HG03432 (cell line): ENCODE data around the gene KRT40.

ENCODE experiments used
- ATAC-seq: cut with Tn5 transposase; IDR thresholded peaks from one replicate; pipeline ENCODE4 v1.9.1; 2021; ENCODE audit warnings: mild to moderate bottlenecking, moderate library complexity; ENCODE audit not compliant: unreplicated experiment

Gene KRT40

GRCh38 chr17:40953881-40954280 is 30.2 kb downstream of the KRT40 start:
- no peak for ATAC-seq

GRCh38 chr17:40952661-40953060 is 31.5 kb downstream of the KRT40 start:
- ATAC-seq = no peak

- ATAC-seq = no peak
Observed at GRCh38 chr17:40952154-40952553, 32.0 kb downstream of the KRT40 start.

DNA sequence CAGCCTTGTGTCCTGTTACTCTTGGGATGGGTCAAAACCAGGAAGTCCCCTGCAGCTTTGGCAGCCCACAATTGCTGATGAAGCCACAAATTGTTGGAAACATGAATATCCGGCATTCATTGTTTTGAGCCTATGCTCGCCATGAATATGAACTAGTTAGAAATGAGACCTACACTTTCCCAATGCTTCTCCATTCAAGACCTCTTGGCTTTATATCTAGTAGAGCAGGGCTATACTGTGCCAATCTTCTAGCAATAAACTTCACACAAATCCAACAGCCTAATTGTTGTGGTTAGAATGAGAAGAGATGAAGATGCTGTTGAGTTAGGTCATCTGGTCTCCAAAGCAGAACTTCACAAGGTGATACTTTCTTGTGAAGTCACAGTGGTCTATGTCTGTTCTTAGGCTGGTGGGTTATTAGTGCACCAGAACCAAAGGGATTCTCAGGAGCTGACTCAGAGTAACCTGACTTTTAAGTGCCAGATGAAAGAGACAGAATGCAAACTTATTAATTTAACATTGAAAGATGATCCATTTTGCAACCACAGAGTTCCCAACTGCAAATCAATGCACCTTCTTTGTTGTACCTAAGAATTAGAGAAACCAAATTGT is 33.0 kb downstream of the KRT40 start:
- ATAC-seq = no peak

- ATAC-seq = no peak
Observed at GRCh38 chr17:40950176-40950575, 34.0 kb downstream of the KRT40 start.

- ATAC-seq = no peak
Observed at GRCh38 chr17:40949418-40949817, 34.7 kb downstream of the KRT40 start.

DNA sequence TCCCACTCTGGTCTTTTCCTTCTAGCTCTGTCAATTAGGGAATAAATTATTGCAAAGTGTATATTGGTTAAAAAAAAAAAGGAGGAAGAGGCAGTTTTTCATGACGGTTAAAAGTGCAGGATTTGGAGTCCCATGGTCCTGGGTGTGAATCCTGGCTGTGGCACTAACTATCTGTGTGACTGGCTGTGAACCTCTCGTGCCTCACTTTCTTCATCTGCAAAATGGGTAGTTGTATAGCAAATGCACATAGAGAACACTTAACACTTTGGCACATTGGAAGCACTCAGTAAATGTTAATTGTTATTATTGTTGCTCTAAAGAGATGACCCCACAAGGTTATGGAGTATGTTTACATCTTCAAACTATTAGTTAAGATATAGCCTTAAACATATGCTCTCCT is 36.2 kb downstream of the KRT40 start:
- ATAC-seq = no peak

GRCh38 chr17:40945414-40945813 is 38.7 kb downstream of the KRT40 start:
- no peak for ATAC-seq

GRCh38 chr17:40944531-40944930 is 39.6 kb downstream of the KRT40 start:
- ATAC-seq = no peak

DNA sequence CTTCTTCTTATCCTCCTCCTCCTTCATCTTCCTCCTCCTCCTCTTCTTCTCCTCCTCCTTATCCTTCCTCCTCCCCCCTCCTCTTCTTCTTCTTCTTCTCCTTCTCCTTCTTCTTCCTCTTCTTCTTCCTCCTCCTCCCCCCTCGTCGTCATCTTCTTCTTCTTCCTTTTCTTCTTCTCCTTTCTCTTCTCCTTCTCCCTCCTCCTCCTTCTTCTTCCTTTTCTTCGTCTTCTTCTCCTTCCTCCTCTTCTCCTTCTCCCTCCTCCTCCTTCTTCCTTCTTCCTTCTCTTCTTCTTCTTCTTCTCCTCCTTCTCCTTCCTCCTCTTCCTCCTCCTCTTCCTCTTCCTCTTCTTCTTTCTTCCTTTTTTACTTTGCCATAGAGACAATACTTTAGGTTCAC is 41.6 kb downstream of the KRT40 start:
- ATAC-seq = no peak

GRCh38 chr17:40940266-40940665 is 43.9 kb downstream of the KRT40 start:
- ATAC-seq = no peak

DNA sequence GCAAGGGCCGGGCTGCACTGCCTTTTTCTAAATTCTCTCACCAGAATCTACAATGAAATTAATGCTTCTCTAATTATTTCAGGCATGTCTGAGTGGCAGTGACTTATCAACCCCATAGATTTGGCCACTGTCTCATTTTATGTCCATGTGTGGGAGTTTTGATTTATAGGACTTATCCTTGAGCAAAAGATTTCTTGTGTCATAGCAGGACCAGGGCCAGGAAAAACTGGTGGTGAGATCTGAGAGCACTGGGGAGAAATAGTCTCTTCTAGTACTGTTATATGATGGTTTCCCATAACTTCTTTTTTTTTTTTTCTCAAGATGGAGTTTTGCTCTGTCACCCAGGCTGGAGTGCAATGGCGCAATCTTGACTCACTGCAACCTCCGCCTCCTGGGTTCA is 45.1 kb downstream of the KRT40 start:
- ATAC-seq = no peak

DNA sequence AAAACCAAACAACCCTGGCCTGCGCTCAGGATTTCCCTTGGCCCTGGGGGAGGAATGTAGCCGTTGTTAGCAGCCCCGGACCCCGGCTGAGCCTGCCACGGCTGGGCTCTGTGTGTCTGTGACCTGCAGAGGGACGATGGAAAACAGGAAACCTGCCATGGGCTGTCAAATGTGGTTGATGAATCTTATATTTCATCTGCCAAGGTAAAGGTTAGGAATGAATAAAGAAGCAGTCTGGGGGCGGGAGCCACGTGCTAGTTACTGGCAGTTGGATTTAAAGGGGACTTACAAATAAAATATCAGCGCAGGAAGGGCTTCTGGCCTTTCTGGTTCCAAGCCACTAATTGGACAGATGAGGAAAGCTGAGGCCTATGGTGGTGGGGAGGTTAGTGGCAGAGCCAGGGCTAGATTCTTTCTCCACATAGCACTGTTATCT is 46.7 kb downstream of the KRT40 start, which contains the start of gene KRT23:
Gene KRT23, minus strand, starts transcription at position 263 of the 436 bp plus-strand sequence. CDS start 1,043 bp downstream, outside the sequence.
- ATAC-seq = no peak

- ATAC-seq = no peak
Observed at GRCh38 chr17:40936976-40937375, 47.1 kb downstream of the KRT40 start.

GRCh38 chr17:40936437-40936971 is 47.6 kb downstream of the KRT40 start:
- no peak for ATAC-seq

GRCh38 chr17:40935624-40936023 is 48.5 kb downstream of the KRT40 start:
- no peak for ATAC-seq

DNA sequence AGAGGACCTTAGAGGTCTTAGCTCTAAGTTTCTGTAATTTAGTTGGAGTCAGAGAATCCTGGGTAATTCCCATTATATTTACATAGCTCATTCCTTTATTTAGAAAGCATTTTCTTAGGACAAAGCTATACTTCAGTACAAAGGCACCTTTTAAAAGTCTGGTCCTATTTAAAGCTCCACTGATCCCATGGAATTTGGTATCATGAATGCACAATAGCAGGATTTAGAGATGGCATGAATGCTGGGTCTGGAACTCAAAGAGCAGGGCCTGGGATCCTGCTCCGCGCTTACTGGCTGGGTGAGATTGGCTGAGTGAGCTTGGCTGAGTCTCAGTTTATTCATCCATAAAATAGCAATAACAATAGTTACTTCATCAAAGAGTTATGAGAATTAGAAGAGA is 51.5 kb downstream of the KRT40 start:
- no peak for ATAC-seq

DNA sequence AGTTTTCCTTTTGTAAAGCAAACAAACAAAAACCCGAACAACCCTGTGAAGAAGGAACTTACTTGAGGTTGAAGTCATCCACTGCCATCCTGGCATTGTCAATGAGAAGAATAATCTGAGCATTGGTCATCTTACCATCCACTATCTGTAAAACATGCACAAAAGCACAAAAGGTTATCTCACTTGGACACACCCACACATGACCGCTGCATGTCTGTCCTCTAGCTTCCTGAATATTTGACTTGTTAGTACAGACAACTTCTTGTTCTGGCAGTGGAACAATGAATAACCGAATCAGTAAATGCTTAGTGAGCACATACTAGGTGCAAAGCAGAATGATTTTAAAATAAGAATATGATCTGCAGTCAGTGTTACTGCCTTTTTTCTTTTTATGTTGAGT is 52.8 kb downstream of the KRT40 start:
- ATAC-seq = no peak
